GM18858 (cell line): ENCODE results near the gene KDM2B.

Source experiments
- ATAC-seq: cut with Tn5 transposase; IDR thresholded peaks from one replicate; pipeline ENCODE4 v1.9.1; 2021; ENCODE audit not compliant: unreplicated experiment

KDM2B gene

DNA sequence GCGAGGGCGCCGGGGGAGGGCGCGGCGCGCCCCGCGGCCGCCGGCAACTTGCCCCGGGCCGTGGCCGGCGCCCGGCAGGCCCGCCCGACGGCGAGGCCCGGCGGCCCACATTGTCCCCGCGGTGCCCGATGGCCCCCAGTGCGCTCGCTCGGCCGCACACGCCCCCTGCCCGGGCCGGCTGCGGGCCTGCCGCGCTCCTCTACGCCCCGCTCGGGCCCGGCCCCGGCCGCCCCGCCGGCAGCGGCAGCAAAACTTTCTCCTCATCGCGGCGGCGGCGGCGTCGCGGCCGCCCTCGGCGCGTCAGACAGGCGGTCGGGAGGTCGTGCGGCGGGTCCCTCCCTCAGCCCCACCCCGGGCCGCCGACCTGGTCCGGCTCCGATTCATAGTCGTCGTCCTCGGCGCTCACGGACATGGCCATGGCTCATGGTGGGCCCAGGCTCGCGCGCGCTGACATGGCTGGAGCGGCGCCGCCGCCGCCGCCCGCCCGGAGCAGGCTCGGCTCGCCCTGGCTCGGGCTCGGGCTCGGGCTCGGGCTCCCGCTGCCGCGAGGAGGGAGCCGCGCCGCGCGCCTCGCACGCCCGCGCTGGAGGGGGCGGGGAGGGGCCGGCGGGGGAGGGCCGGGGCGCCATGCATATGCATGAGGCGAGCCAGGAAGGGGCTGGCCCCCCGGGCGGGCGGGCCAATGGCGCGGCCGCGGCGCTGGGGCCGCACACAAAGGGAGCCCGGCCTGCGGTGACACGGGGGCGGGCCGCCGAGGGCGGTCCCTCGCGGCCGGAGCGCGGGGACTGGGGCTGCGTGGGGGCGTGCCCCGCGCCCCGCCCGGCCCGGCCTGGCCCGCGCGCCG is 113.8 kb downstream of the KDM2B start:
- peak; percentile 90 for ATAC-seq

DNA sequence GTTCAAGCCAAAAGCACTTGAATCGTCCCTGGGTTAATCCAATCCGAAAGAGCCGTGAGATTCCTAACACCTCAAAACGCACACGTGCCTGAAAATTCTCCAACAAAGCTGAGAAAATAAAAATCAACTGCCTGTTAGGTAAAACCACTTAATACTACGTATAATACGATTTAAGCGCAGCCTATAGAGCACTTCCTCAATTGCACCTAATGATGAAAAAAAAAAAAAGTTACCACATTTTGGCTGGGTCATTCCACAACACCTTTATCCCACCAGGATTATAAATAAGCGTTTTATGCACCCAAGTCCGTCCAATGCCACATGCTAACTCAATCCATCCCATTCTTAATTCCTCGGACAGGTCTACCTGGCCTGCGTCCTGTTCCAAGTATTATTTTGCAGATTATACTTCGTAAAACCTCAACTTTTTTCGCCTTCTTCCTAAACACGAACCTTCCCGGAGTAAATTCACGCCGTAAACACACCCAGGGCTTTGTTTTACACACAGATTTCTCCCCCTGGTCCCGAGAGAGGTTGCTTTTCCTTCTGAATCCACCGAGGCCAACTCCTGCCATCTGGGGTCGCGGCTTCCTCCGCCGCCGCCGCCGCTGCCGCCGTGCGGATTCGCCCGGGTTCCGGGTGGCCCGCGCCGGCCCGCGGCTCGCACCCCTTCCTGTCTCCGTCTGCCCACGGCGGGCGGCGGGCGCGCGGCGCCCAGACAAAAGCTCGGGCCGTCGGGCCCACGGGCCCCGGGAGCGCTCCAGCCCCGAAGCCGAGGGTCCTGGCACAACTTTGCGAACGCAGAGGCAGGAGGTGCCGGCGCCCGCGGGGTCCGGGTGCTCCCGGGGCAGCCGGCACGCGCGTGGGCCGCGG is 114.7 kb downstream of the KDM2B start:
- no peak for ATAC-seq

DNA sequence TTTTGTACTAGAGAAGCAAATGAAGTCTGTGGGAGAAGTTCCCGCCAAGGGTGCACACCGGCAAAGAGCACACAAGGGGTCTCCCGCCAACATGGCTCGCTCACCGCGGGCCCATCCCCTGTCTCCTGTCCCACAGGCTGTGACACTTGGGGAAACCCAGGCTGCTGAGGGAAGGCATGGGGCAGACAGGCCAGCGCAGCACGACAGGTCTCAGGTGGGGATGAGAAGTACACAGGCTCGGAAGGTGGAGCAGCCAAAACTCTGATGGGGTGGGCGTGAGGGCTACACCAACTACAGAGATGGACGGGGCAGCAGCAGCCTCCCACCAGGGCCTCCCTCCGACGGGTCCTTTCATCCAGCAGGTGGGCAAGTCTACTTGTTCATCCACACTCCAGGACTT is 116.5 kb downstream of the KDM2B start:
- no peak for ATAC-seq

DNA sequence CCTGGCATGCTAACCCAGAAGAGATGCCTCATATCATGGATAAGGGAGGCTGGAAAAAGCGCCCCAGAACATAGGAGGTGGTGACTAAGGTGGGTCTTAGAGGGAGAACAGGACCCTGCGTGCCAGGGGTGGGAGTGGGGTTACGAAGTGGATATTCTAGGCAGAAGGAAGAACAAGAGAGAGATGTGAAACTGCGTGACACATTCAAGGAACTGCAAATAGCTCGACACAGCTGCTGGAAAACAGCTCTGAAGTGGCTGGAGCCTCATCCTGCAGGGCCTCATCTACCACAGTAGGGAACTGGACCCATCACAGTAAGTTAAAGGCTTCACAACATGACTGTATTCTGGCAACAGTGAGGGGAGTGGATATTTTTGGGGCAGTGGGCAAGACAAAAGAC is 119.8 kb downstream of the KDM2B start:
- no peak for ATAC-seq

- no peak for ATAC-seq
Observed at GRCh38 chr12:121456551-121456950, 124.3 kb downstream of the KDM2B start.

DNA sequence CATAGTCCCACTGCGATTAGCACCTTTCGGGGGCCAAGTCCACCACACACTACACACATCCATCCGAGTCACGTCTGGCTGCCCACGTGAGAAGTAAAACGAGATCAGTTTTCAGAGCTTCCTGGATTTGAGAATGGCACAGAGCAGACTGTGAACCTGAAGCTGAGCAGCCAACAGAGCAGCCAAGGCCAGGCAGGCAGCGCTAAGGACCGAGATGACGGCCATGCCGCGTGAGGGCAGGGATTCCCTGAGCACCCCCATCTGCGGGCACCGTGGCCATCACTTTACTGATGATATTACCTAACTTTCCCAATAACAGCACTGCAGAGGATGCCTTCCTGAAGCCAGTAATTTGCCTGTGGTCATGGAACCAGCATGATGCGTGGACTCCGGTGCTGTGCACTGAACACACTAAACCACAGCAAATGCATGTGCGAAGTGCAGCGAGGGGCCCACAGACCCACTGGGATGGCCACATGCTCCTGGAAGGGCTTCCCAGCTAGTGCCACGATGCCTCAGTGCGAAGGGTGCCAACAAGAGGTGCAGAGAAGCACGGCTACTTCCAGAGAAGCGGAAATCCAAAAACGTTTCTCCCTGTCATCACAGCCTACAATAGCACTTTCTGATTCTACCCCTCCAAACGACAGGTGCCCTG is 124.9 kb downstream of the KDM2B start:
- no peak for ATAC-seq

GRCh38 chr12:121454921-121455320 is 125.9 kb downstream of the KDM2B start:
- ATAC-seq: no peak

GRCh38 chr12:121453629-121454028 is 127.2 kb downstream of the KDM2B start:
- no peak for ATAC-seq

DNA sequence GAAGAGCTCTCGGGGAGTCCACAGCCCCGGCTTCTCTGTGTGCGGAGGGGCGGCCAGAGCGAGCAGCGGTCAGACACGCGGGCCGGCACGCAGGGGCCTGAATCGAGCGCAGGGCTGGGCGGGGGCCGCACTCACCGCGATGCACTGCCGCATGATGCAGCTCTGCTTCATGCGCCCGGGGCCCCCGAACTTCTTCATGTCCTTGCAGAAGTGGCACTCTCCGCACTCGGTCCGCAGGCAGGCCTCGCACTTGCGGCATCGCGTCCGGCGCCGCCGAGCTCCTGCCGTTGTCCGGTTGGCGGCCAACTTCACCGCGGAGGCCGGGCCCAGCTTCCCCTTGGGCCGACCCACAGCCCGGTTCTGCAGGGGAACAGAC is 127.8 kb downstream of the KDM2B start:
- no peak for ATAC-seq

- ATAC-seq: no peak
Observed at GRCh38 chr12:121452340-121452984, 128.4 kb downstream of the KDM2B start.

GRCh38 chr12:121451961-121452339 is 128.9 kb downstream of the KDM2B start:
- no peak for ATAC-seq

DNA sequence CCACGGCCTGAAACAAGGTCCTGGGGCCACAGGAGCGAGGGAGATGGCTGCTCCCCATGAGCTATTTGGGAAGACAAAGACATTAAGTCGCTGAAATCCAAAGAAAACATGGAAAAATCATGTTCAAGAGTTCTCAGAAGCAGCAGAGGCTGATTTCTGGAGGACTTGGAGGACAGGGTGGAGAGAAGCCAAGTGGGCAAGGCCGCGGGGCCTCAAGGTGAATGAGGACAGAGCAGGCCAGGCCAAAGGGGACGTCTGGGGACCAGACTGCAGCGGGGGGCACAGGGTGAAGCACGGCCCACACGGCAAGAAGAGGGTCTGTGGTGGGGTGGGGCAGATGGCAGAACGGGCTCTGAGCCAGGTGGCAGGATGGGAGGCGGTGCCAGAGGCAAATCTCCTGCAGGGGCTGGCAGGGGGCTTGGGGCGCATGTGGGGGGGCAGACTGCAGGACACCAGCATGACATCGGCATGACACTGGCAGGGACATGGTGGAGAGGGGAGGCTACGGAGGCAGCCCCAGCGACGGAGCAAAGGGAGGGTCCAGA is 132.0 kb downstream of the KDM2B start:
- ATAC-seq: no peak

DNA sequence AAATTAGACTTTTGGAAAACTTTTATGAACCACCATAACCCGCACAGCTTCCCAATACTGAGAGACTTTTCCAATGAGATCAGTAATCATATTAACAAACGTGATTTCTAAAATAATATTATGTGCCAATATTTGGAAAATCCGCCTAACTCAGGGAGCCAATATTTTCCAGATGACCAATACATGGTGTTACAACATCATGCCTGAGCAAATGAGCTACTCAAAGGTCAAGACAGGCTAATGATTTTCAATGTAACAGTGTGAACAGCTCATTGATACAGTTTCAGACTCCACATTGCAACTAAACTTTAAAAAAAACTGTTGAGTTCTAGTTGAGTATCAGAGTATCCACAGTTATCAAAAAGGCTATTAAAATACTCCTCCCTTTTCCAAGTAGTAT is 134.1 kb downstream of the KDM2B start:
- ATAC-seq: no peak

- ATAC-seq: no peak
Observed at GRCh38 chr12:121444842-121445202, 136.0 kb downstream of the KDM2B start.

GRCh38 chr12:121443911-121444841 is 136.6 kb downstream of the KDM2B start:
- no peak for ATAC-seq

- ATAC-seq: no peak
Observed at GRCh38 chr12:121443193-121443870, 137.5 kb downstream of the KDM2B start.

- ATAC-seq: no peak
Observed at GRCh38 chr12:121442028-121442948, 138.5 kb downstream of the KDM2B start.

DNA sequence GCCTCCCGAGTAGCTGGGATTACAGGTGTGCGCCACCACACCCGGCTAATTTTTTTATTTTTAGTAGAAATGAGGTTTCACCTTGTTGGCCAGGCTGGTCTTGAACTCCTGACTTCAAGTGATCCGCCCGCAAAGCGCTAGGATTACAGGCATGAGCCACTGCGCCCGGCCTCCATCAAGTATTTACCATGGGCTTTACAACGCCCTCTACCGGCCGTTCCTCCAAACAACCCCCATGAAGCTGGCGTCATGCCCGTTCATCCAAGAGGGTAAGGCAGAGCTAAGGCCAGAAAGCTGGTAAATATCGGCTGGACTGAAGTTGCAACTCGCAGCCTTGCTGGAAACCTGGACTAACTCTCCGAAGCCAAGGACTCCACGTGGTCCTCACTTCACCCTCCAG is 139.3 kb downstream of the KDM2B start:
- no peak for ATAC-seq
